Uterus (tissue), 2 donors: ENCODE data around the gene DNAH1.

ENCODE experiments used
- POLR2A ChIP-seq, 2 donors: fragments of 450-650 bp; IDR thresholded peaks; one replicate each; pipeline ENCODE4 v1.6.1; 2016; ENCODE audit warnings: antibody characterized with exemption in 2 of 2, mild to moderate bottlenecking in 1 of 2, moderate library complexity in 1 of 2
- TF ChIP-seq, protein P1 (sequence below), 4 experiments: fragments of 200-600 bp in 2 of 4; fragments of 450-650 bp in 2 of 4; sonication (generic) in 2 of 4; IDR thresholded peaks; one replicate each; pipeline ENCODE4 v1.5.1; 2016 to 2019; ENCODE audit warnings: antibody characterized with exemption in 4 of 4, mild to moderate bottlenecking in 2 of 4, moderate library complexity in 1 of 4

GRCh38 chr3:52268036-52268435 lies 48.1 kb upstream of the DNAH1 start:
- TF ChIP-seq POLR2A (IDR thresholded peaks at IDR 0.05) = no peak
- TF ChIP-seq, protein P1, sequence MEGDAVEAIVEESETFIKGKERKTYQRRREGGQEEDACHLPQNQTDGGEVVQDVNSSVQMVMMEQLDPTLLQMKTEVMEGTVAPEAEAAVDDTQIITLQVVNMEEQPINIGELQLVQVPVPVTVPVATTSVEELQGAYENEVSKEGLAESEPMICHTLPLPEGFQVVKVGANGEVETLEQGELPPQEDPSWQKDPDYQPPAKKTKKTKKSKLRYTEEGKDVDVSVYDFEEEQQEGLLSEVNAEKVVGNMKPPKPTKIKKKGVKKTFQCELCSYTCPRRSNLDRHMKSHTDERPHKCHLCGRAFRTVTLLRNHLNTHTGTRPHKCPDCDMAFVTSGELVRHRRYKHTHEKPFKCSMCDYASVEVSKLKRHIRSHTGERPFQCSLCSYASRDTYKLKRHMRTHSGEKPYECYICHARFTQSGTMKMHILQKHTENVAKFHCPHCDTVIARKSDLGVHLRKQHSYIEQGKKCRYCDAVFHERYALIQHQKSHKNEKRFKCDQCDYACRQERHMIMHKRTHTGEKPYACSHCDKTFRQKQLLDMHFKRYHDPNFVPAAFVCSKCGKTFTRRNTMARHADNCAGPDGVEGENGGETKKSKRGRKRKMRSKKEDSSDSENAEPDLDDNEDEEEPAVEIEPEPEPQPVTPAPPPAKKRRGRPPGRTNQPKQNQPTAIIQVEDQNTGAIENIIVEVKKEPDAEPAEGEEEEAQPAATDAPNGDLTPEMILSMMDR (IDR thresholded peaks at IDR 0.05) = no peak
